NB4 (cell line): ENCODE data around the gene ZC3H7A.

Experiments used
- CTCF ChIP-seq: IDR thresholded peaks from one replicate; pipeline ENCODE4 v1.5.1; 2012; ENCODE audit warnings: low read depth, low read length
- MYC ChIP-seq: IDR thresholded peaks from 2 replicates; pipeline ENCODE4 v1.6.1; 2011; ENCODE audit warnings: low read depth, low read length
- POLR2A ChIP-seq: IDR thresholded peaks from 2 replicates; pipeline ENCODE4 v1.6.1; 2011; ENCODE audit warnings: mild to moderate bottlenecking; ENCODE audit not compliant: insufficient read length; ENCODE audit errors: extremely low read depth

- TF ChIP-seq CTCF (no peak), MYC (no peak), POLR2A (no peak)
Observed at GRCh38 chr16:11756248-11756647, 40.8 kb downstream of the ZC3H7A start.
